Stimulated activated CD8-positive, alpha-beta memory T cell treated with anti-CD3 and anti-CD28 coated beads, Interleukin-7, amount 100 ng/mL, for 1 hour (primary cell): ENCODE results near the gene MUC12.
A peak's percentile ranks its signal among the peaks of the same experiment; 100 is the strongest.
"Not testable (repeated sequence)": the region's sequence is repeated elsewhere in the genome, so short reads cannot be mapped to it uniquely, and the experiment has no call there.

ENCODE experiments used
- DNase-seq, 2 donors: peaks; one replicate each; pipeline ENCODE4 v3.0.0-alpha.2; 2020; ENCODE audit warnings: low read depth in 2 of 2

MUC12 gene

GRCh38 chr7:100992280-100992679 is 22.9 kb downstream of the MUC12 start:
- DNase-seq = not testable (repeated sequence)

- DNase-seq = not testable (repeated sequence)
These were observed 25.3 kb downstream of the MUC12 start for GRCh38 chr7:100994671-100995070.

- DNase-seq = not testable (repeated sequence)
These were observed 29.2 kb downstream of the MUC12 start for GRCh38 chr7:100998530-100998929.

GRCh38 chr7:100999334-100999733 is 30.0 kb downstream of the MUC12 start:
- not testable (repeated sequence) for DNase-seq

- DNase-seq = not testable (repeated sequence)
These were observed 30.7 kb downstream of the MUC12 start for GRCh38 chr7:101000025-101000424.

GRCh38 chr7:101002333-101002732 is 33.0 kb downstream of the MUC12 start:
- DNase-seq = not testable (repeated sequence)

- not testable (repeated sequence) for DNase-seq
These were observed 38.0 kb downstream of the MUC12 start for GRCh38 chr7:101007361-101007760.

- DNase-seq = no peak
These were observed 40.3 kb downstream of the MUC12 start for GRCh38 chr7:101009629-101010028.

- no peak for DNase-seq
These were observed 43.6 kb downstream of the MUC12 start for GRCh38 chr7:101012931-101013330.

GRCh38 chr7:101015626-101016025 is 46.3 kb downstream of the MUC12 start:
- no peak for DNase-seq

- peak; percentile 39 to 50 for DNase-seq
These were observed 47.9 kb downstream of the MUC12 start for GRCh38 chr7:101017064-101017777.

GRCh38 chr7:101018271-101019167 is 49.2 kb downstream of the MUC12 start:
- DNase-seq = no peak

- no peak for DNase-seq
These were observed 51.1 kb downstream of the MUC12 start for GRCh38 chr7:101020444-101020843.

GRCh38 chr7:101021703-101022102 is 52.3 kb downstream of the MUC12 start:
- no peak for DNase-seq

- no peak for DNase-seq
These were observed 54.5 kb downstream of the MUC12 start for GRCh38 chr7:101023839-101024238.

GRCh38 chr7:101031082-101031481 is 61.7 kb downstream of the MUC12 start:
- no peak for DNase-seq

GRCh38 chr7:101035941-101036340 is 66.6 kb downstream of the MUC12 start:
- no peak for DNase-seq

- not testable (repeated sequence) for DNase-seq
These were observed 71.9 kb downstream of the MUC12 start for GRCh38 chr7:101041283-101041682.

- peak in 1 of 2 donors; percentile 29 for DNase-seq
These were observed 89.0 kb downstream of the MUC12 start for GRCh38 chr7:101058355-101058754.

- no peak for DNase-seq
These were observed 90.2 kb downstream of the MUC12 start for GRCh38 chr7:101059620-101059942.

- DNase-seq = no peak
These were observed 91.6 kb downstream of the MUC12 start for GRCh38 chr7:101060992-101061391.

- not testable (repeated sequence) for DNase-seq
These were observed 94.8 kb downstream of the MUC12 start for GRCh38 chr7:101064176-101064550.

GRCh38 chr7:101065162-101065561 is 95.8 kb downstream of the MUC12 start:
- DNase-seq = not testable (repeated sequence)
